DOHH2 (cell line): ENCODE measurements around the gene MAGI1.

Experiments
- H3F3A ChIP-seq: fragments of 200-600 bp; sonication (generic), shearing (Covaris generic); 2 replicates; pipeline ENCODE4 v1.6.0; 2016; ENCODE audit warnings: antibody characterized with exemption, mild to moderate bottlenecking; ENCODE audit not compliant: control insufficient read depth, insufficient read depth
- H3K27ac ChIP-seq: fragments of 200-600 bp; sonication (generic); 2 replicates; pipeline ENCODE4 v1.5.1; 2014; ENCODE audit warnings: low read depth, mild to moderate bottlenecking, low read length, moderate library complexity
- H3K27me3 ChIP-seq: fragments of 200-600 bp; sonication (generic); 2 replicates; pipeline ENCODE4 v1.6.1; 2014; ENCODE audit warnings: mild to moderate bottlenecking, low read length, mixed read lengths; ENCODE audit not compliant: control insufficient read depth
- H3K36me3 ChIP-seq: fragments of 200-600 bp; sonication (generic); 2 replicates; pipeline ENCODE4 v1.6.1; 2014; ENCODE audit warnings: mild to moderate bottlenecking, low read length, moderate library complexity, mixed read lengths; ENCODE audit not compliant: control insufficient read depth
- H3K4me1 ChIP-seq: fragments of 200-600 bp; sonication (generic); 2 replicates; pipeline ENCODE4 v1.6.1; 2014; ENCODE audit warnings: mild to moderate bottlenecking, low read length, mixed read lengths; ENCODE audit not compliant: control insufficient read depth
- H3K4me2 ChIP-seq: fragments of 200-600 bp; sonication (generic); 2 replicates; pipeline ENCODE4 v1.6.0; 2014; ENCODE audit warnings: mild to moderate bottlenecking, low read length, moderate library complexity
- H3K4me3 ChIP-seq: fragments of 200-600 bp; sonication (generic); 2 replicates; pipeline ENCODE4 v1.5.1; 2014; ENCODE audit warnings: mild to moderate bottlenecking, low read length, mixed read lengths
- H3K79me2 ChIP-seq: fragments of 200-600 bp; sonication (generic); 2 replicates; pipeline ENCODE4 v1.6.1; 2014; ENCODE audit warnings: mild to moderate bottlenecking, low read length, mixed read lengths; ENCODE audit not compliant: control insufficient read depth
- H3K9me2 ChIP-seq: fragments of 200-600 bp; sonication (generic); replicated peaks from 2 replicates; pipeline ENCODE4 v1.6.1; 2014; ENCODE audit warnings: mild to moderate bottlenecking, low read length, mixed read lengths; ENCODE audit not compliant: control insufficient read depth
- H3K9me3 ChIP-seq: fragments of 200-600 bp; sonication (generic); 2 replicates; pipeline ENCODE4 v1.6.1; 2014; ENCODE audit warnings: antibody characterized with exemption, low read length, mixed read lengths; ENCODE audit not compliant: control insufficient read depth, insufficient read depth
- H4K20me1 ChIP-seq: fragments of 200-600 bp; sonication (generic); 2 replicates; pipeline ENCODE4 v1.6.0; 2014; ENCODE audit warnings: low read depth, mild to moderate bottlenecking, antibody characterized with exemption, low read length, moderate library complexity; ENCODE audit not compliant: control insufficient read depth, insufficient read depth
- EZH2phosphoT487 ChIP-seq: fragments of 200-600 bp; sonication (generic); IDR thresholded peaks from 2 replicates; pipeline ENCODE4 v1.6.1; 2017; ENCODE audit warnings: borderline replicate concordance, mild to moderate bottlenecking, antibody characterized with exemption, low read length, moderate library complexity, mixed read lengths
- TF ChIP-seq, protein P1 (sequence below): fragments of 200-600 bp; sonication (generic); IDR thresholded peaks from one replicate; pipeline ENCODE4 v1.5.1; 2014; ENCODE audit warnings: antibody characterized with exemption, mild to moderate bottlenecking, low read depth, low read length; ENCODE audit not compliant: poor library complexity, severe bottlenecking

MAGI1 gene

GRCh38 chr3:65919826-65920225 lies 118.9 kb downstream of the MAGI1 start:
- no peaks in the 10 kb centered on the region for H3K79me2 ChIP-seq
- no peaks in the 10 kb centered on the region for H3K9me3 ChIP-seq
- H3K27ac ChIP-seq, result no peak overlapping the region
- H3F3A ChIP-seq, result no peaks in the 10 kb centered on the region
- H3K4me2 ChIP-seq, result no peak overlapping the region
- H3K4me1 ChIP-seq, result no peaks in the 10 kb centered on the region
- no peak for TF ChIP-seq EZH2phosphoT487
- H3K27me3 ChIP-seq, result no peaks in the 10 kb centered on the region
- H3K36me3 ChIP-seq, result no peaks in the 10 kb centered on the region
- H3K9me2 ChIP-seq, result no peaks in the 10 kb centered on the region
- H4K20me1 ChIP-seq, result no peaks in the 10 kb centered on the region
- no peak overlapping the region for H3K4me3 ChIP-seq

DNA sequence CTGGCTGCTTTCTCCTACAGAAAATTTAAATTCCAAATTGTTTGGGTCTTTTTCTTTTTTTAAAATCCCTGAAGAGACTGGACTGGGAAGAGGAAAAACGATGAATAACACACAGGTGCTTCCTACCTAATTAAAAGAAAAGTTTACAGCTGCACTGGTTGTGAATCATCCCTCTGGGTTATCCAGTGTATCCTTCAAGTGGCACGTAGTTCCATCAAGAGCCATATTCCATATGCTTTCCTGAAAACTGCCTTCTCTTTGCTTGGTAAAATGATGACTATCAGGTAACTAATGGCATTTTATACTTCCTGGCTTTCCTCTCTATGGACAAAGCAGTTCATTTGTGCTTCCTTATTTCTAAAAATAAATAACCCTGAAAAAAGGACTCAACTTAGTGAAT lies 123.2 kb downstream of the MAGI1 start:
- TF ChIP-seq, protein P1, sequence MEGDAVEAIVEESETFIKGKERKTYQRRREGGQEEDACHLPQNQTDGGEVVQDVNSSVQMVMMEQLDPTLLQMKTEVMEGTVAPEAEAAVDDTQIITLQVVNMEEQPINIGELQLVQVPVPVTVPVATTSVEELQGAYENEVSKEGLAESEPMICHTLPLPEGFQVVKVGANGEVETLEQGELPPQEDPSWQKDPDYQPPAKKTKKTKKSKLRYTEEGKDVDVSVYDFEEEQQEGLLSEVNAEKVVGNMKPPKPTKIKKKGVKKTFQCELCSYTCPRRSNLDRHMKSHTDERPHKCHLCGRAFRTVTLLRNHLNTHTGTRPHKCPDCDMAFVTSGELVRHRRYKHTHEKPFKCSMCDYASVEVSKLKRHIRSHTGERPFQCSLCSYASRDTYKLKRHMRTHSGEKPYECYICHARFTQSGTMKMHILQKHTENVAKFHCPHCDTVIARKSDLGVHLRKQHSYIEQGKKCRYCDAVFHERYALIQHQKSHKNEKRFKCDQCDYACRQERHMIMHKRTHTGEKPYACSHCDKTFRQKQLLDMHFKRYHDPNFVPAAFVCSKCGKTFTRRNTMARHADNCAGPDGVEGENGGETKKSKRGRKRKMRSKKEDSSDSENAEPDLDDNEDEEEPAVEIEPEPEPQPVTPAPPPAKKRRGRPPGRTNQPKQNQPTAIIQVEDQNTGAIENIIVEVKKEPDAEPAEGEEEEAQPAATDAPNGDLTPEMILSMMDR, result no peak
- no peak for TF ChIP-seq EZH2phosphoT487
- Histone ChIP-seq H3K4me1 (no peaks in the 10 kb centered on the region), H3K79me2 (no peaks in the 10 kb centered on the region), H3K9me3 (no peaks in the 10 kb centered on the region), H3F3A (no peaks in the 10 kb centered on the region), H3K9me2 (no peaks in the 10 kb centered on the region), H3K27me3 (no peaks in the 10 kb centered on the region), H3K4me3 (no peak overlapping the region), H3K36me3 (no peaks in the 10 kb centered on the region), H3K27ac (no peak overlapping the region), H4K20me1 (no peaks in the 10 kb centered on the region), H3K4me2 (no peak overlapping the region)

GRCh38 chr3:65914740-65915367 lies 123.9 kb downstream of the MAGI1 start:
- H3K4me2 ChIP-seq, result no peak overlapping the region
- H3K4me3 ChIP-seq, result no peak overlapping the region
- no peaks in the 10 kb centered on the region for H3F3A ChIP-seq
- H3K36me3 ChIP-seq, result no peaks in the 10 kb centered on the region
- TF ChIP-seq, protein P1, result no peak
- no peak for TF ChIP-seq EZH2phosphoT487
- H3K4me1 ChIP-seq, result no peaks in the 10 kb centered on the region
- no peak overlapping the region for H3K27ac ChIP-seq
- H4K20me1 ChIP-seq, result no peaks in the 10 kb centered on the region
- no peaks in the 10 kb centered on the region for H3K79me2 ChIP-seq
- no peaks in the 10 kb centered on the region for H3K9me2 ChIP-seq
- no peaks in the 10 kb centered on the region for H3K9me3 ChIP-seq
- no peaks in the 10 kb centered on the region for H3K27me3 ChIP-seq

GRCh38 chr3:65914032-65914739 lies 124.5 kb downstream of the MAGI1 start:
- Histone ChIP-seq H3K36me3 (no peaks in the 10 kb centered on the region), H3K4me3 (no peak overlapping the region), H3K27ac (no peak overlapping the region), H3K79me2 (no peaks in the 10 kb centered on the region), H3K9me3 (no peaks in the 10 kb centered on the region), H3K27me3 (no peaks in the 10 kb centered on the region), H3K9me2 (no peaks in the 10 kb centered on the region), H3K4me2 (no peak overlapping the region), H3F3A (no peaks in the 10 kb centered on the region), H3K4me1 (no peaks in the 10 kb centered on the region), H4K20me1 (no peaks in the 10 kb centered on the region)
- TF ChIP-seq, protein P1, result no peak
- TF ChIP-seq EZH2phosphoT487, result no peak
